T-helper 2 cell (primary cell): ENCODE measurements around the gene MPHOSPH8.
A peak's percentile ranks its signal among the peaks of the same experiment; 100 is the strongest.

ENCODE experiments used
- DNase-seq, 5 experiments: peaks; one replicate each; pipeline versions ENCODE4 v3.0.0 to v3.0.0-alpha.2; 2012 to 2022
- total RNA-seq, 2 donors: gene quantifications; one replicate each; lab custom pipeline; 2026; lab: John Stamatoyannopoulos, UW

Gene MPHOSPH8
- 65.8 to 143 reads per million in 2 donors for total RNA-seq

DNA sequence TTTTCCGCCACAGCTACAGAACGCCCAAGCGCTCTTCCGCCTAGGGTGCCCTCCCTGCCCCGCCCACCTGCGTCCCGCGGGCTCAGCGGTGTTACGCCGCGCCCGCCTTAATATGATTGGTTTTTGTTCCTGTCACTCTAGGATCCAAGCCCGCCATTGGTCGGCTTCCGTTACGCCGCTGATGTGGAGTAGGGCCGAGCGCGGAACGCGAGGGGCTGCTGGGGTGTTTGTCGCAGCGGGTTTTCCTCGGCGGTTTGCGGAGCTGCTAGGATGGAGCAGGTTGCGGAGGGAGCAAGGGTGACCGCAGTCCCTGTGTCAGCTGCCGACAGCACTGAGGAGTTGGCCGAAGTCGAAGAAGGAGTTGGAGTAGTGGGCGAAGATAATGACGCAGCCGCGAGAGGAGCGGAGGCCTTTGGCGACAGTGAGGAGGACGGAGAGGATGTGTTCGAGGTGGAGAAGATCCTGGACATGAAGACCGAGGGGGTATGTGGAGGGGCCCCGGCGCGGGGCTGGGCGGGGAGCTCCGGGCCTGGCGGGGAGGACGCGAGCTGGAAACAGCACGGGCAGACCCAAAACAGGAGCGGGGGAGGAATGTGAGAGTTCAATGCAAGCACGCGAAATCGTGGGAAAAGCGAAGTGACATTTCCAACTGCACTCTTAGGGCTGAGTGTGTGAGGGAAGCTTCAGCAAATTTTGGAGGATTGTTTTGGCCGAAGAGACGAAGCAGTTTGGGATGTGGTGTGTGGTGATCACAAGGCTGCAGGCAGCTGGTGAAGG, at the start of gene MPHOSPH8:
Gene MPHOSPH8 (plus strand): TSS at position 181 of the 777 bp plus-strand sequence. CDS start 90 bp downstream, at position 271.
- DNase-seq = peak; percentile 79 to 98 (median 88)

GRCh38 chr13:19586904-19587634, 46.4 kb upstream of the MPHOSPH8 start:
- DNase-seq = peak; percentile 37 to 95 (median 60)

DNA sequence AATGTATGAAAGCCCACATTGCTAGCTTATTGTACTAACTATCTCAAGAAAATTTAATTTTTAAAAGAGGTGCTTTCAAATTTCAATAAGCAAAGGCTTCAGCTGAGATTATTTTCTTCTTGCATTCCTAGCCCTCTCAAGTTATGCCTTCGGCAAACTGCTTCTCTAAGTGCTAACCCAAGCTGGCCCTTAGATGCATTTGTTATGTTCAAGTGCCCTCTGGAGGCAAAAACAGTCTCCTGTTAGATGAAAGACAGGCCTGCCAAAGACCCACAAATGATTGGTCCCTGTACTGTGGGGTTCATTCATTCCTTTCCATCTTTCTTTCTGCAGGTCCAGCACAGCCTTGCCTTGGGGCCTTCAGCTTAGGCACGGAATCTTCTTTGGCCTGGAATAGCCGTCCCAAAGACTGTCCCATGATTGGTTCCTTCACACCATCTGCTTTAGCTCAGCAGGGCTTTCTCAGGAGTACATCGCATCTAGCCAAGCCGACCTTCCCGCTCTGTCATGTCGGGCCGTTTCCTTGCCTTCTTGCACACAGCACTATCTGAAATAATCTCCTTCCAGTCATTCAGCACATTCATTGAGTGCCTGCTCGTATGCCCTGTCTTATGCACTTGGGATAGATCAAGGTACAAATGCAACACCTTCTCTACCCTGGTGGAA, 45.7 kb upstream of the MPHOSPH8 start:
- peak in 1 of 5 experiments; percentile 71 for DNase-seq

GRCh38 chr13:19589312-19589711, 44.1 kb upstream of the MPHOSPH8 start:
- DNase-seq = no peak

GRCh38 chr13:19590423-19590822, 43.0 kb upstream of the MPHOSPH8 start:
- DNase-seq = no peak

DNA sequence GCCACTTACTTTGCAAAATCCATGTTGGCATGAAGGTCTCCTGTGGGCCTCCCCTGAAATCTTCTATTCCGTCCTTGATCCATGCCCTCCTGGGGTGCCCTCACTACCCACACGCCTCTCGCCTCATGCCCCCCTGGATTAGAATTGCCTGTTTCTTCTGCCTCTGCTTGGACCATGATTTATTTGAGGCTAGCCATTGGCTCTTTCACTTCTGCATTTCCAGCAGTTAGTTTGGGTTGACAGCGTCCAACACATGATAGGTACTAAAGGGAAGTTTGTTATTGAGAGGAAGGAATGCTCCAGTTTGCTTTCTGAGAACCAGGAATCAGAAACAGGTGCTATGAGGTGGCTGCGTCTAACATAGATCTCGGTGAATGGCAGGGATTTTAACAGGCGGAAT, 41.6 kb upstream of the MPHOSPH8 start:
- DNase-seq = no peak

DNA sequence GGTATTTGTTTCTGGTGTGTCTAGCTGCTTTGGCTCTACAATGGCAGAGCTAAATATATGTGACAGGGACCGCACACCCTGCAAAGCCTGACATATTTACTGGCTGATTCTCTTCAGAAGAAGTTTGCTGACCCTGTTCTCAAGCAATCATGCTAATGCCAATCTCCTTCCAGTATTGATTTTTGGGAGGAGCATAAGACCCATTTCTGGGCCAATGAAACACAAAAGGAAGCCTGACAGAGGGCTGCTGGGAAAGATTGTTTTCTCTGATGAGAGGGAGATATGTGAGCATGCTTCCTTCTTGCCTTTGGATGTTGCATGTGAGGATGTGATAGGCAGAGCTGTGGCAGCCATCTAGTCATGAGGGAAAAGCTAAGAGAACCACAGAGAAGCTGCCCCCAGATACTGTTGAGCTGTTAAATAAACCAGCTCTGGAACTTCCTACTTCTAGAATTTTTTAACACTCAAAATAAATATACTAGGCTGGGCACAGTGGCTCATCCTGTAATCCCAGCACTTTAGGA, 40.7 kb upstream of the MPHOSPH8 start:
- DNase-seq = no peak

- DNase-seq = no peak
These were observed 37.4 kb upstream of the MPHOSPH8 start for GRCh38 chr13:19596086-19596485.

DNA sequence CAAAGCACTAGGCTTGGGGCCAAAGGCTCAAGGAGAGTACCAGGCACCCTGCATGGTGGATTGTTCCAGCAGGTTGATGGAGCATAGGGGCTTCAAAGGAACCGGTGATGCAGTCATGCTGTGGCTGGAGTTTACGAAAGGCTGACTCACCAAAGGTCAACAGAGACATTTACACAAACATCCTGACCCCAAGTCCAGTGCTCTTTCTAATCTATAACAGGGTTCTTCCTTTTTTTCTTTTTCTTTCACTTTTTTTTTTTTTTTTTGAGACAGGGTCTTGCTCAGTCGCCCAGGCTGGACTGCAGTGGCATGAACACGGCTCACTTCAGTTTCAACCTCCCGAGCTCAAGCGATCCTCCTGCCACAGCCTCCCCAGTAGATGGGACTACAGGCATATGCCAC, 36.5 kb upstream of the MPHOSPH8 start:
- no peak for DNase-seq

DNA sequence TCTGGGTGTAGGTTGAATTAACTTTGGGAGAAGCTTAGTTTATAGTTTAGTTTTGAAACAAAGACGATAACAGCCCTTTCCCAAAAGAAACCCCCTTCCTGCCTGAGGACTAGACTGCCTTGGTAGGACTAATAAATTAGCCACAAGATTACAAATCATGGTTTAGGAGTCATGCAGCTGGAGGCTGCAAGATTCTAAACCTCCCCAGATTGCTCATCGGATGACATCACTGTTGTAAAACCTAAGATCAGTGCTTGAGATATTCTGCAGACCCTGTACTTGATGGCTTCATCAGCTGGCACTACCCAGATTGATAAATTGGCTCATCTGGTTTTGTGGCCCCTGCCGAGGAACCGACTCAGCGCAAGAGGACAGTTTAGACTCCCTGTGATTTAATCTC, 35.9 kb upstream of the MPHOSPH8 start:
- no peak for DNase-seq

DNA sequence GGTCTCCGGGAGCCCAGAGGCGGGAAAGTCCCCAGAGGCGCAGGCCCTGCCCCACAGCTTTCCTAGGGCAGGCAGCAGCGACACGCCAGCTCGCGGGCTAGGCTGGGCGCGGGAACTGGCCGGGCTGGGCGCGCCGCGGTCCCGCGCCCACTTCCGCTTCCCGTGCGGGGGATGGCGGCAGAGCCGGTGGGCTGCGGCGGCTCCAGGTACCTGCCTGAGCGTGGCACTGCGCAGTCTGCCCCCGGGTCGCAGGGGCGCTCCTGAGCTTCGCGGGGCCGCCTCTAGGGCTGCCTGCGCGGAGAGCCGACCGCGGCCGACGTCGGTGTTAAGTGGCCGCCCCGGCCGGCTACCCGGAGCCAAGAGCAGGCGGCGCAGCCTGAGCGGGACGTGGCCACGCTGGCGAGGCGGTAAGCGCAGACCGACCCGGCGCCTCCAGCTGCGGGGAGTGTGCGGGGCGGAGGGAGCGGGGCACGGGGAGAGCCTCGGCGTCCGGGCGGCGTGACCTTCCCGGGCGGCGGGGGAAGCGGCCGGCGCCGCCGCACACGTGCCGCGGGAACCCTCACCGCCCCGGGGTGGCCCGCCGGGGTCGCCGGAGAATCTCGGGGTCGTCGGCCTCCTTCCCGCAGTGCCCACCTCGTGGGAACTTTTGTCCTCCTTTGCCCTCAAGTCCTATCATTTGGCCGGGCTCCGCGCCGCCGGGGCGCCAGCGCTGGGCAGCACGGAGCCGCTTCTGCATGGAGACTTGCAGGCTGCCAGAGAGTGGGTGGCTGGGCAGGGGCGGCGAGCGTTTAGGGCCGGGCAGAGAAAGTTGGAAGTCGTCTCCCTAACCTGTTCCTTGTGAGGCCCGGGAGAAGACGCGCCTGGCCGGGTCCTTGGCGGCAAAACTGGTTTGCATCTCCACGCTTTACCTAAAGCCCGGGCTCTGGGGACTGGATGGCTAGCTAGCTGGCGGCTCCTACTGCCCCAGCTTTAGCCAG, 31.4 kb upstream of the MPHOSPH8 start:
- DNase-seq = peak in 3 of 5 experiments; percentile 8 to 56 (median 9)

DNA sequence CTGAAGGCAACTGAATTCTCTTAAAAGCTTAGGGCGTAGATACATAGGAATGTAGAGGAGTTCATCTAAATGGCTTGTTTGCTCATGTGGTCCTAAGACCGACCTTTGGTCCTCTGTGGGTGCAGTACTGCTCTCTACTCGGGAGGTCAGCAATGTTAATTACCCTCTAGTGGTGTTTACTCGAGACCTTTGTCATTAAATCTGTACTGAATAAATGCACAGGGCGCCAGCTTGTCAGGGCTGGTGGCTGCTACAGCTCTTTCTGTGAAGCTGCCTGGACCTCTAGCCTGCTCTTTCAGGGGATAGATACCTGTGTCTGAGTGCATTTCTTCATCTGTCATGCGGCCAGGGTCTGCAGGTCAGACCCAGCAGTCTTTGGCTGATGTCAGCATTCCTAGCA, 29.2 kb upstream of the MPHOSPH8 start:
- no peak for DNase-seq

GRCh38 chr13:19605161-19605955, 28.1 kb upstream of the MPHOSPH8 start:
- DNase-seq = no peak

GRCh38 chr13:19606152-19606551, 27.3 kb upstream of the MPHOSPH8 start:
- no peak for DNase-seq

DNA sequence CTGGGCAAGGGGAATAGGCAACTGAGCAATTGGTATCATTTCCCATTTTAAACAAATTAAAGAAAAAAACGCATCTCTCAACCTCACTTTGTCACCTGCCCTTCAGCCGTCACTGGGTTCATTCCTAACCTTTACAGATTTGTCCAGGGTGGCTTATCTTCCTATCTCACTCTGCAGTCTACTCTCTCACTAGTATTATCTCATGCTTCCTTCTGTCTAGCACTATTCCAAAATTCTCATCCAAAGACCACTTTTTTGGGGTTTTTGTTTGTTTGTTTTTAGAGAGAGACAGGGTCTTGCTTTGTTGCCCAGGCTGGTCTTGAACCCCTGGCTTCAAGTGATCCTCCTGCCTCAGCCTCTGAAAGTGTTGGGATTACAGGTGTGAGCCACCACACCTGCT, 26.7 kb upstream of the MPHOSPH8 start:
- no peak for DNase-seq

DNA sequence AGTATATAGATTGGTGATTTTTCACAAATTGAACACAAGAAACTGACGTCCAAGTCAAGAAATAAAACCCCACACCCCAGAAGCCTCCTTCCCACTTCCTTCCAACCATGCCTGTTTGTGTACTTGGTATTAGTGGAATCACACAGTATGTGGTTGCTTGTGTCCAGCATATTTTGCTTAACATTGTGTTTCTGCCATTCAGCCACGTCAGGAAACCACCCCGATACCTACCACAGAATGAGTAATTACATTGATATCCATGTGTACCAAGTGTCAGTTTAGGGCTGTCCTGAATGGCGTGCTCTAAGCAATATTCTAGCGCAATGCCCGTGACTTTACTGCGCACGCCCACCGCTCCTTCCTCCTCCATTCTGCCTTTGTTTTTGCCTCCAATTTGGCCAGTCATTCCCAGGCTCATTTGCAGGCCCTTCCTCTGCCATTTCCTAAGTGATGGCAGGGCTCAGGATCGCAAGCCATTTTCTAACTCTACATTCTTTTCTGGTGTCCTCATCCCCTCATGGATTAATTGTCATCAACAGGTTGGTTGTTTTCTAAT, 25.9 kb upstream of the MPHOSPH8 start:
- no peak for DNase-seq

DNA sequence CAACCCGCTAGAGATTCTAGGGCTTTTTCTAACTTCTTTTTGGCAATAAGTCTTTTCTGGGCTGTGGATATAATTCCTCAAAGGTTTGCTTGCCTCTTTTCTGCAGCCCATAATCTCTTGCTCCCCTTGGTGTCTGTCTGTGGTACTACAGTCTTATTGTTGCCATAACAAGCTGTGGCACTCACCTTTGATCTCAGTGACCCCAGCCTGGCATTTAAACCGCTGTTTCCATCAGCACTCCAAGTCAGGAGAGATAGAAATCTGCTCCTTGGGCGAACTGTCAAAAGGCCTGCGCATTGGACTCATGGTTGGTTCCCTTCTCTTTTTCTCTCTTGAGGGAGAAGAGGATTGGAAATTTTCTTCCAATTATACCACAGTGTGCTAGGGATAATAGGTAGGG, 14.5 kb upstream of the MPHOSPH8 start:
- DNase-seq = peak in 1 of 5 experiments; percentile 30

- DNase-seq = no peak
These were observed 11.3 kb upstream of the MPHOSPH8 start for GRCh38 chr13:19622193-19622592.

DNA sequence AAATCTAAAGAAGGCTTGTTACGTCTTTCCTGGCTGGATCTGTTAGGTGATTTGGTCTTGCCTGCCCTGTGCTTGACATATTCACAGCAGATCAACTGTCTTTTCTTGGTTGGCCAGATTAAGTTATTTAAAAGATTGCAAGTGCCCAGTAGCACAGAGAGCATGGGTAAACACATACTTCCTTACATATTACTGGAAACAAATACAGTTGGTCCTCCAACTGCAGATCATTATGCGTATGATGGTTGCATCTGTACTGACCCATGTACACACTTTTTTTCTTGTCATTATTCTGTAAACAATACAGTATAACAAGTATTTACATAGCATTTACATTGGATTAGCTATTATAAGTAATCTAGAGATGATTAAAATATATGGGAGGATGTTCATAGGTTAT, 9.2 kb upstream of the MPHOSPH8 start:
- no peak for DNase-seq

- no peak for DNase-seq
These were observed 462 bp upstream of the MPHOSPH8 start for GRCh38 chr13:19632915-19633478.
